SK-N-SH (cell line): Measurements from ENCODE around the gene CPM. TPM values are rescaled to one million over a fixed set of nuclear protein-coding genes. Genes with fewer than 3 reads are reported as not detected.

ENCODE experiments used
- CTCF ChIA-PET: fragments of 300-600, 350-600 bp; formaldehyde crosslinking; extraction: SDS; loops from one replicate; lab custom pipeline; 2021; lab: Yijun Ruan, JAX
- POLR2A ChIA-PET: fragments of 350-600 bp; sonication (Branson Sonifier 250); formaldehyde crosslinking; extraction: SDS; loops from one replicate; lab custom pipeline; 2020; ENCODE audit warnings: antibody characterized with exemption, inconsistent platforms; lab: Yijun Ruan, JAX
- DNase-seq: peaks from one replicate; pipeline ENCODE4 v3.0.0; 2012
- H2AFZ ChIP-seq: fragments of 200-600 bp; sonication (generic); 2 replicates; pipeline ENCODE4 v1.8.1; 2016; ENCODE audit warnings: antibody characterized with exemption, mild to moderate bottlenecking, low read depth
- H3F3A ChIP-seq: fragments of 200-600 bp; sonication (generic); replicated peaks from 2 replicates; pipeline ENCODE3; 2016; ENCODE audit warnings: antibody characterized with exemption, mild to moderate bottlenecking; ENCODE audit not compliant: insufficient read depth
- H3K27ac ChIP-seq, 2 experiments: fragments of 200-500 bp in 1 of 2; fragments of 200-600 bp in 1 of 2; sonication (Bioruptor generic) in 1 of 2; sonication (generic), shearing (Covaris generic) in 1 of 2; 2 replicates each; pipeline versions ENCODE4 v1.5.1 to v1.6.1; 2014 to 2016; ENCODE audit warnings: low read depth in 2 of 2, inconsistent platforms in 1 of 2, low read length in 1 of 2, mild to moderate bottlenecking in 1 of 2, mixed read lengths in 1 of 2
- H3K27me3 ChIP-seq: fragments of 200-600 bp; sonication (generic), shearing (Covaris generic); 2 replicates; pipeline ENCODE4 v1.6.1; 2016; ENCODE audit warnings: mixed run types; ENCODE audit not compliant: insufficient read depth
- H3K36me3 ChIP-seq, 2 experiments: fragments of 200-500 bp in 1 of 2; fragments of 200-600 bp in 1 of 2; sonication (Bioruptor generic) in 1 of 2; sonication (generic) in 1 of 2; replicated peaks in 1 of 2; 2 replicates each; pipeline versions ENCODE3 to v1.5.1; 2014 to 2016; ENCODE audit warnings: low read length in 1 of 2, mild to moderate bottlenecking in 1 of 2; ENCODE audit not compliant: insufficient read depth in 2 of 2, control insufficient read depth in 1 of 2
- H3K4me1 ChIP-seq, 2 experiments: fragments of 200-500 bp in 1 of 2; fragments of 200-600 bp in 1 of 2; sonication (Bioruptor generic) in 1 of 2; sonication (generic), shearing (Covaris generic) in 1 of 2; 2 replicates each; pipeline versions ENCODE4 v1.5.1 to v1.6.1; 2014 to 2016; ENCODE audit warnings: low read depth in 1 of 2, low read length in 1 of 2, mixed run types in 1 of 2; ENCODE audit not compliant: insufficient read depth in 2 of 2, control insufficient read depth in 1 of 2
- H3K4me2 ChIP-seq: fragments of 200-600 bp; sonication (generic), shearing (Covaris generic); 2 replicates; pipeline ENCODE4 v1.6.1; 2017; ENCODE audit warnings: mixed run types
- H3K4me3 ChIP-seq, 2 experiments: fragments of 200-500 bp in 1 of 2; fragments of 200-600 bp in 1 of 2; sonication (Bioruptor generic) in 1 of 2; sonication (generic), shearing (Covaris generic) in 1 of 2; 2 replicates each; pipeline versions ENCODE4 v1.5.1 to v1.8.1; 2014 to 2016; ENCODE audit warnings: low read depth in 2 of 2, inconsistent platforms in 1 of 2, low read length in 1 of 2, mild to moderate bottlenecking in 1 of 2, mixed read lengths in 1 of 2, moderate library complexity in 1 of 2
- H3K79me2 ChIP-seq: fragments of 200-600 bp; sonication (generic); 2 replicates; pipeline ENCODE4 v1.8.1; 2017; ENCODE audit warnings: mild to moderate bottlenecking; ENCODE audit not compliant: insufficient read depth
- H3K9ac ChIP-seq: fragments of 200-600 bp; sonication (generic); 2 replicates; pipeline ENCODE4 v1.6.1; 2017; ENCODE audit warnings: mixed run types
- H3K9me2 ChIP-seq: fragments of 200-600 bp; sonication (generic); 2 replicates; pipeline ENCODE4 v1.6.1; 2017; ENCODE audit warnings: mixed run types
- H3K9me3 ChIP-seq: fragments of 200-600 bp; sonication (generic); 2 replicates; pipeline ENCODE4 v1.6.1; 2017; ENCODE audit warnings: mixed run types, mild to moderate bottlenecking, moderate library complexity
- H4K20me1 ChIP-seq: fragments of 200-600 bp; sonication (generic); 2 replicates; pipeline ENCODE4 v1.6.1; 2017; ENCODE audit warnings: mild to moderate bottlenecking, mixed run types; ENCODE audit not compliant: insufficient read depth
- ELF1 ChIP-seq: IDR thresholded peaks from 2 replicates; pipeline ENCODE4 v1.4.0; 2012
- EP300 ChIP-seq, 2 experiments: IDR thresholded peaks; 2 replicates each; pipeline versions ENCODE4 v1.4.0 to v1.6.1; 2012; ENCODE audit warnings: borderline replicate concordance in 1 of 2, low read depth in 1 of 2, low read length in 1 of 2
- EZH2phosphoT487 ChIP-seq: fragments of 200-600 bp; sonication (generic); IDR thresholded peaks from 2 replicates; pipeline ENCODE4 v1.6.1; 2017; ENCODE audit warnings: low read depth, mixed run types, mild to moderate bottlenecking, antibody characterized with exemption, moderate library complexity, borderline replicate concordance
- FOSL2 ChIP-seq: IDR thresholded peaks from 2 replicates; pipeline ENCODE4 v1.4.0; 2012; ENCODE audit warnings: low read depth, mild to moderate bottlenecking, moderate library complexity, borderline replicate concordance
- FOXJ3 ChIP-seq: sonication (generic); formaldehyde crosslinking; IDR thresholded peaks from 2 replicates; pipeline ENCODE4 v1.5.1; 2020; ENCODE audit warnings: mild to moderate bottlenecking, missing genetic modification reagents
- FOXM1 ChIP-seq: IDR thresholded peaks from 2 replicates; pipeline ENCODE4 v1.4.0; 2012; ENCODE audit warnings: low read depth, mild to moderate bottlenecking
- GABPA ChIP-seq: IDR thresholded peaks from 2 replicates; pipeline ENCODE4 v1.4.0; 2012; ENCODE audit warnings: low read depth, mild to moderate bottlenecking
- MEF2A ChIP-seq: IDR thresholded peaks from 2 replicates; pipeline ENCODE4 v1.4.0; 2012; ENCODE audit warnings: low read depth, borderline replicate concordance
- MXI1 ChIP-seq: IDR thresholded peaks from 2 replicates; pipeline ENCODE4 v1.6.1; 2012; ENCODE audit warnings: mild to moderate bottlenecking, low read depth, low read length, improper control_type of control experiment
- NFIC ChIP-seq: IDR thresholded peaks from 2 replicates; pipeline ENCODE4 v1.4.0; 2012; ENCODE audit warnings: borderline replicate concordance
- RFX5 ChIP-seq: IDR thresholded peaks from 2 replicates; pipeline ENCODE4 v1.6.1; 2012; ENCODE audit warnings: mild to moderate bottlenecking, improper control_type of control experiment, low read length
- RXRA ChIP-seq: IDR thresholded peaks from 2 replicates; pipeline ENCODE4 v1.4.0; 2012; ENCODE audit warnings: low read depth, mild to moderate bottlenecking, borderline replicate concordance
- SMC3 ChIP-seq: IDR thresholded peaks from 2 replicates; pipeline ENCODE4 v1.6.1; 2012; ENCODE audit warnings: low read depth, low read length, improper control_type of control experiment
- TAF1 ChIP-seq: IDR thresholded peaks from 2 replicates; pipeline ENCODE4 v1.6.1; 2012; ENCODE audit warnings: low read depth, mild to moderate bottlenecking, low read length, moderate library complexity, borderline replicate concordance
- YY1 ChIP-seq: IDR thresholded peaks from 2 replicates; pipeline ENCODE4 v1.4.0; 2012; ENCODE audit warnings: low read depth, mild to moderate bottlenecking
- WGBS: methylation state at CpG from one replicate; pipeline ENCODE4 v1.1.6; 2017; ENCODE audit warnings: low lambda C conversion rate; 5-methylcytosine and 5-hydroxymethylcytosine counted together
- polyA plus RNA-seq, 3 experiments: library from polyadenylated mRNA; depleted of rRNA; stranded (reverse); fragments of >200 nt; gene quantifications; 2 replicates each; pipeline ENCODE4 v1.2.3, GENCODE V29; 2012
- TF ChIP-seq, protein P1 (sequence below): fragments of 150-350 bp; IDR thresholded peaks from 2 replicates; pipeline ENCODE4 v1.6.1; 2016; ENCODE audit warnings: mild to moderate bottlenecking, low read depth, low read length
- TF ChIP-seq, protein P2 (sequence below): IDR thresholded peaks from 2 replicates; pipeline ENCODE4 v1.4.0; 2012; ENCODE audit warnings: low read depth, borderline replicate concordance
- TF ChIP-seq, protein P3 (sequence below): IDR thresholded peaks from 2 replicates; pipeline ENCODE4 v1.6.1; 2012; ENCODE audit warnings: mild to moderate bottlenecking, low read depth, low read length, moderate library complexity
- TF ChIP-seq, protein P4 (sequence below): fragments of 200-600 bp; sonication (generic); IDR thresholded peaks from 2 replicates; pipeline ENCODE4 v1.6.1; 2017; ENCODE audit warnings: antibody characterized with exemption, mild to moderate bottlenecking, moderate library complexity
- TF ChIP-seq, protein P5 (sequence below): fragments of 150-350 bp; IDR thresholded peaks from 2 replicates; pipeline ENCODE4 v1.6.1; 2017; ENCODE audit warnings: antibody characterized with exemption, low read length, low read depth, borderline replicate concordance

Gene CPM
- polyA plus RNA-seq, 1 of the 3 experiments (the other 2 are of a cell fraction) = 10.8 TPM

DNA sequence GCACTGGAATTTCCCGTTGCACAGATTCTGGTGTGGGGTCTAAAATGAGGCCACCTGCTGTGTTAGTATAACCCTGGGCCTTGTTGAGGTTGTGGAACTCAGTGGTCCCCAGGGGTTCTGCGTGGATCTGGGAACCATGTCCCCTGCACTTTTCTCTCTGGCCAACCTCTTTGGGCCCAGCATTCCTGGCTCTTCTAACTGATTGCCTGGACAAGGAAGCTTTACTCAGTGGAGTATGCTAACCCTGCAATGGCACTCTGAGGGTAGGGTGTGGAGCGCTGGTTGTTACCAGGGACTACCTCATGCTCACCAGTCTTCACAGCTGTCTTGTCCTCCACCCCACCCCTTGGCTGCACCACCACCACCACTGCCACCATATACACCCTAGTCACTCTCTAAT, 39.2 kb downstream of the CPM start:
- Histone ChIP-seq H3K27me3 (no peaks in the 10 kb centered on the region), H3K27ac (no peak overlapping the region), H3K4me2 (no peak overlapping the region), H3F3A (peaks cover 5% of the 10 kb centered on the region), H3K4me3 (no peak overlapping the region), H3K4me1 (no peaks in the 10 kb centered on the region; a peak in 1 of 4 replicates), H3K36me3 (no peaks in the 10 kb centered on the region), H4K20me1 (no peaks in the 10 kb centered on the region), H3K9me2 (no peaks in the 10 kb centered on the region), H2AFZ (no peak overlapping the region), H3K9ac (no peak overlapping the region), H3K9me3 (no peaks in the 10 kb centered on the region), H3K79me2 (no peaks in the 10 kb centered on the region)
- WGBS = 25% methylated on average over 3 of the region's 3 CpGs
- ChIA-PET CTCF (no interaction called here), POLR2A (no interaction called here)
- TF ChIP-seq, protein P1, sequence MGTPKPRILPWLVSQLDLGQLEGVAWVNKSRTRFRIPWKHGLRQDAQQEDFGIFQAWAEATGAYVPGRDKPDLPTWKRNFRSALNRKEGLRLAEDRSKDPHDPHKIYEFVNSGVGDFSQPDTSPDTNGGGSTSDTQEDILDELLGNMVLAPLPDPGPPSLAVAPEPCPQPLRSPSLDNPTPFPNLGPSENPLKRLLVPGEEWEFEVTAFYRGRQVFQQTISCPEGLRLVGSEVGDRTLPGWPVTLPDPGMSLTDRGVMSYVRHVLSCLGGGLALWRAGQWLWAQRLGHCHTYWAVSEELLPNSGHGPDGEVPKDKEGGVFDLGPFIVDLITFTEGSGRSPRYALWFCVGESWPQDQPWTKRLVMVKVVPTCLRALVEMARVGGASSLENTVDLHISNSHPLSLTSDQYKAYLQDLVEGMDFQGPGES = no peak
- TF ChIP-seq MXI1 = no peak
- no peak for TF ChIP-seq FOXJ3 (CRISPR knock-in tag)
- no peak for TF ChIP-seq FOSL2
- no peak for TF ChIP-seq SMC3
- TF ChIP-seq MEF2A = no peak
- TF ChIP-seq, protein P2, sequence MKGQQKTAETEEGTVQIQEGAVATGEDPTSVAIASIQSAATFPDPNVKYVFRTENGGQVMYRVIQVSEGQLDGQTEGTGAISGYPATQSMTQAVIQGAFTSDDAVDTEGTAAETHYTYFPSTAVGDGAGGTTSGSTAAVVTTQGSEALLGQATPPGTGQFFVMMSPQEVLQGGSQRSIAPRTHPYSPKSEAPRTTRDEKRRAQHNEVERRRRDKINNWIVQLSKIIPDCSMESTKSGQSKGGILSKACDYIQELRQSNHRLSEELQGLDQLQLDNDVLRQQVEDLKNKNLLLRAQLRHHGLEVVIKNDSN = no peak
- TF ChIP-seq FOXM1 = no peak
- no peak for TF ChIP-seq RXRA
- no peak for TF ChIP-seq NFIC
- no peak for TF ChIP-seq ELF1
- TF ChIP-seq RFX5 = no peak
- no peak for TF ChIP-seq TAF1
- no peak for TF ChIP-seq EZH2phosphoT487
- DNase-seq = no peak

DNA sequence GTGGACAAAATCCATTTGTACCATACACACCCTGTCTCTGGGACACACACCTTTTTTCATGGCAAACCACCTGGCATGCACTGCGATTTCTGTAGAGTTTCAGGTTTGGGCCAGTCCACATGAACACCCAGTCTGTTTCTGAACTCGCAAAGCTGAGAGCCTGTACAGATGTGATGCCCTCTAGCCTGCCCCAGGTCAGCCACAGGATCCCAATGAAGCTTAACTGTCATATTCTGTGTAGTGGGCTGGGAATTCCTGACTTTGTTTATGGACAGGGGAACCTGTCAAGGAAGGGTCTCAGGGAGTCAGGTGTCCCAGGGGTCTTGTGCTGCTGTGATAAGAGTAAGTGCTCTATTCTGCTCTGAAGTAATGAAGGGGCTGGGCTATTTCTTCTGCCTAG, 39.8 kb downstream of the CPM start:
- Histone ChIP-seq H2AFZ (no peak overlapping the region), H3F3A (peaks cover 3% of the 10 kb centered on the region), H3K4me3 (no peak overlapping the region), H3K9me3 (no peaks in the 10 kb centered on the region), H3K4me1 (no peaks in the 10 kb centered on the region; a peak in 1 of 4 replicates), H3K79me2 (no peaks in the 10 kb centered on the region), H3K9me2 (no peaks in the 10 kb centered on the region), H3K36me3 (no peaks in the 10 kb centered on the region), H3K27ac (no peak overlapping the region), H3K9ac (no peak overlapping the region), H3K27me3 (no peaks in the 10 kb centered on the region), H3K4me2 (no peak overlapping the region), H4K20me1 (no peaks in the 10 kb centered on the region)
- CTCF ChIA-PET = no interaction called here
- no peak for TF ChIP-seq YY1
- TF ChIP-seq FOXM1 = no peak
- no peak for TF ChIP-seq EZH2phosphoT487
- TF ChIP-seq FOXJ3 (CRISPR knock-in tag) = no peak
- TF ChIP-seq GABPA = no peak
- TF ChIP-seq, protein P3, sequence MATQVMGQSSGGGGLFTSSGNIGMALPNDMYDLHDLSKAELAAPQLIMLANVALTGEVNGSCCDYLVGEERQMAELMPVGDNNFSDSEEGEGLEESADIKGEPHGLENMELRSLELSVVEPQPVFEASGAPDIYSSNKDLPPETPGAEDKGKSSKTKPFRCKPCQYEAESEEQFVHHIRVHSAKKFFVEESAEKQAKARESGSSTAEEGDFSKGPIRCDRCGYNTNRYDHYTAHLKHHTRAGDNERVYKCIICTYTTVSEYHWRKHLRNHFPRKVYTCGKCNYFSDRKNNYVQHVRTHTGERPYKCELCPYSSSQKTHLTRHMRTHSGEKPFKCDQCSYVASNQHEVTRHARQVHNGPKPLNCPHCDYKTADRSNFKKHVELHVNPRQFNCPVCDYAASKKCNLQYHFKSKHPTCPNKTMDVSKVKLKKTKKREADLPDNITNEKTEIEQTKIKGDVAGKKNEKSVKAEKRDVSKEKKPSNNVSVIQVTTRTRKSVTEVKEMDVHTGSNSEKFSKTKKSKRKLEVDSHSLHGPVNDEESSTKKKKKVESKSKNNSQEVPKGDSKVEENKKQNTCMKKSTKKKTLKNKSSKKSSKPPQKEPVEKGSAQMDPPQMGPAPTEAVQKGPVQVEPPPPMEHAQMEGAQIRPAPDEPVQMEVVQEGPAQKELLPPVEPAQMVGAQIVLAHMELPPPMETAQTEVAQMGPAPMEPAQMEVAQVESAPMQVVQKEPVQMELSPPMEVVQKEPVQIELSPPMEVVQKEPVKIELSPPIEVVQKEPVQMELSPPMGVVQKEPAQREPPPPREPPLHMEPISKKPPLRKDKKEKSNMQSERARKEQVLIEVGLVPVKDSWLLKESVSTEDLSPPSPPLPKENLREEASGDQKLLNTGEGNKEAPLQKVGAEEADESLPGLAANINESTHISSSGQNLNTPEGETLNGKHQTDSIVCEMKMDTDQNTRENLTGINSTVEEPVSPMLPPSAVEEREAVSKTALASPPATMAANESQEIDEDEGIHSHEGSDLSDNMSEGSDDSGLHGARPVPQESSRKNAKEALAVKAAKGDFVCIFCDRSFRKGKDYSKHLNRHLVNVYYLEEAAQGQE = no peak
- TF ChIP-seq EP300 (IDR thresholded peaks at IDR 0.05; ENCODE audit: borderline replicate concordance in 1 of 2, low read depth in 1 of 2, low read length in 1 of 2) = no peak
- TF ChIP-seq, protein P4, sequence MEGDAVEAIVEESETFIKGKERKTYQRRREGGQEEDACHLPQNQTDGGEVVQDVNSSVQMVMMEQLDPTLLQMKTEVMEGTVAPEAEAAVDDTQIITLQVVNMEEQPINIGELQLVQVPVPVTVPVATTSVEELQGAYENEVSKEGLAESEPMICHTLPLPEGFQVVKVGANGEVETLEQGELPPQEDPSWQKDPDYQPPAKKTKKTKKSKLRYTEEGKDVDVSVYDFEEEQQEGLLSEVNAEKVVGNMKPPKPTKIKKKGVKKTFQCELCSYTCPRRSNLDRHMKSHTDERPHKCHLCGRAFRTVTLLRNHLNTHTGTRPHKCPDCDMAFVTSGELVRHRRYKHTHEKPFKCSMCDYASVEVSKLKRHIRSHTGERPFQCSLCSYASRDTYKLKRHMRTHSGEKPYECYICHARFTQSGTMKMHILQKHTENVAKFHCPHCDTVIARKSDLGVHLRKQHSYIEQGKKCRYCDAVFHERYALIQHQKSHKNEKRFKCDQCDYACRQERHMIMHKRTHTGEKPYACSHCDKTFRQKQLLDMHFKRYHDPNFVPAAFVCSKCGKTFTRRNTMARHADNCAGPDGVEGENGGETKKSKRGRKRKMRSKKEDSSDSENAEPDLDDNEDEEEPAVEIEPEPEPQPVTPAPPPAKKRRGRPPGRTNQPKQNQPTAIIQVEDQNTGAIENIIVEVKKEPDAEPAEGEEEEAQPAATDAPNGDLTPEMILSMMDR = no peak
- TF ChIP-seq MXI1 = no peak
- no peak for TF ChIP-seq RFX5
- no peak for TF ChIP-seq NFIC
- TF ChIP-seq, protein P5, sequence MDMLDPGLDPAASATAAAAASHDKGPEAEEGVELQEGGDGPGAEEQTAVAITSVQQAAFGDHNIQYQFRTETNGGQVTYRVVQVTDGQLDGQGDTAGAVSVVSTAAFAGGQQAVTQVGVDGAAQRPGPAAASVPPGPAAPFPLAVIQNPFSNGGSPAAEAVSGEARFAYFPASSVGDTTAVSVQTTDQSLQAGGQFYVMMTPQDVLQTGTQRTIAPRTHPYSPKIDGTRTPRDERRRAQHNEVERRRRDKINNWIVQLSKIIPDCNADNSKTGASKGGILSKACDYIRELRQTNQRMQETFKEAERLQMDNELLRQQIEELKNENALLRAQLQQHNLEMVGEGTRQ = no peak
- WGBS = 36% methylated on average over 2 of the region's 2 CpGs
- POLR2A ChIA-PET = no interaction called here
- DNase-seq = no peak
